GM18498 (cell line): ENCODE data around the gene DPP10.

ENCODE experiments used
- ATAC-seq: cut with Tn5 transposase; IDR thresholded peaks from one replicate; pipeline ENCODE4 v1.9.1; 2021; ENCODE audit warnings: mild to moderate bottlenecking, moderate library complexity; ENCODE audit not compliant: unreplicated experiment

DPP10 gene

DNA sequence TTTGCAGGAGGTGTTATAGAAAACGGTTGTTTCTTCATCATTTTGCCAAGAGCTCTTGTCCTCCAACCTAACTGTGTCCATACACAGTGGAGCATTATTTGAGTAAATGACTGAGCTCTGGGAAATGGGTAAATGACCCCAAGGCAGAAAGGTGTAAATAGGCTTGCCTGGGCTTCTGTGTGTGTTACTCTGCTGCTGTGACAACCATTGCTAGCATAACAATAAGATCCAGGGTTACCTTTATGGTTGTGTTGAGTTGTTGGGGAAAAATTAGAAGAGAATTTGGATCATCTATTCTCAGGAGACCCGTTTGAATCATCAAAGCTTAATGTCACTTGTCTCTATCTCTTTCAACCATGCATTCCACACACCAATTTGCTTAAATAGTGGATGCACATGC, 672.7 kb downstream of the DPP10 start:
- ATAC-seq: no peak

DNA sequence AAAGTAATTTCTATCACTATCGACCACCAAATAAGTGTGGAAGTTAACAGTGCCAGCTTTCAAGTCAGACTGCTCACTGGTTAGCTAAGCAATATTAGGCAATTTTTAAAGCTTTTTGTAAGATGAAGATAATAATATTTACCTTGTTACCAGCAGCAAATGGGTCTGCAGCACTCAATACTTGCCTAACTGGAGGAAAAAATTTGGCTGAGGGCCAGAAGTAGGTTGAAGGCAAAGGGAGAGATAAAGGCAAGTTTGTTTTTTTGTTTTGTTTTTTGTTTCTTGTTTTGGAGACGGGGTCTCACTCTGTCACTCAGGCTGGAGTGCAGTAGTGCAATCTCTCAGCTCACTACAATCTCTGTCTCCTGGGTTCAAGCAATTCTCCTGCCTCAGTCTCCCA, 675.9 kb downstream of the DPP10 start:
- ATAC-seq: no peak

GRCh38 chr2:115119086-115119485, 676.6 kb downstream of the DPP10 start:
- no peak for ATAC-seq

DNA sequence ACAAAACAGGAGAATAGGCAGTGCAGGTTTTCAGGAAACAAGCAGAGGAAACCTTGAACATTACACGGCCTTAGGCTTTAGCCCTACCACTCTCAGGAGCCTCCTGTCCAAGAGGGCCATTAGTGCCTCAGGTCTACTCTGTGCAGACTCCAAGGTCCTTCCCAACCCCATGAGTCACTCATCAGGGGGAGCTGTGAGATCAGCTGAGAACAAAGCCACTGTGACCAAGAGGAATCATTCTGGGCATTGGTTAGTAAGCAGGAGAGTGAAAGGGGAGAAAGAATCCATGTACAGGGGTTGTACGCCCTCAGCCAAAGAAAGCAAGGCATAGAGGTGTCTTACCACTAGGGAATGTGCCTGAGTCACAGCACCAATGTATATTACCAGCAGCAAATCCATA, 680.3 kb downstream of the DPP10 start:
- no peak for ATAC-seq

DNA sequence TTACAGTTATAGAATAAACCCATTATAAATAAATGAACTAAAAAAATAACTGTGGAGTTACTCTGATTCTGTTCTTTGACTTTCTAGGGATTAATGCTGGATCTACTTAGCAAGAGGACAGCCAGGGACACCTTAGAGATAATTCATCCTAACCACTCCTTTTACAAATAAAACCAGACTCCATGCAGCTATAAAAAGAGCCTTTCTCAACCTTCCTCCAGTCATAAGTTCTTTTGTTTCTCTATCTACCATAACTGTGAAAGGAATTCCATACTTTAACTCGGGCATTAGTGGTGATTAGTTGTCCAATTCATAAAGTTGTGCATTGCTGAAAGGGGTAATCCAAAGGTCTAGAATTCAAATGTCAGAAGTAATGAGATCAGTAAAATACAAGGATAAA, 682.4 kb downstream of the DPP10 start:
- no peak for ATAC-seq

- no peak for ATAC-seq
These were observed 687.1 kb downstream of the DPP10 start for GRCh38 chr2:115129536-115129935.

DNA sequence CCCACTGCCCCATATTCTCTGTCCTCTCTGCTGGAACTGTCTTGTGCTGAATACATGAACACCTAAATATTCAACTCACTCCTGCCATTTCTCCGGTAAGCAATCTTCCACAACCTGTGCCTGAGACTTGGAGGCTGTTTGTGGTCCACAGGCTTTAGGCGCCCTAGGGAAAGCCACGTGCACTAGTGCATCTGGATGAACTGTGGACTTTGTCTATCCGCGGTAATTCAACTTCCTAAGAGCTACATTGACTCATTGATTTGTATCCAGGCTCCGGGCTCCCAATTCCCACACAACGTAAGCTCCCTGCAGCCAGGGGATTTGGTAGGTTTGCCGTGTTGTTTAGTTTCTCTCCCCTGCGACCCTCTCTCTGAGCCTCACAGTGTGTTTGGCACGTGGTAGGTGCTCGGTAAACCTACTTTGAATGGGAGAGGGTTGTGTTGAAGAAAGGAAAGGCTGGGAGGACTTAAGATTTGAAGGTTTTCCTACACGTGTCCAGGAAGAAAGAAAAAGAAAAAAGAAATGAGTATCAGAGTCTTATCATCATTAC, 718.2 kb downstream of the DPP10 start:
- ATAC-seq: no peak

DNA sequence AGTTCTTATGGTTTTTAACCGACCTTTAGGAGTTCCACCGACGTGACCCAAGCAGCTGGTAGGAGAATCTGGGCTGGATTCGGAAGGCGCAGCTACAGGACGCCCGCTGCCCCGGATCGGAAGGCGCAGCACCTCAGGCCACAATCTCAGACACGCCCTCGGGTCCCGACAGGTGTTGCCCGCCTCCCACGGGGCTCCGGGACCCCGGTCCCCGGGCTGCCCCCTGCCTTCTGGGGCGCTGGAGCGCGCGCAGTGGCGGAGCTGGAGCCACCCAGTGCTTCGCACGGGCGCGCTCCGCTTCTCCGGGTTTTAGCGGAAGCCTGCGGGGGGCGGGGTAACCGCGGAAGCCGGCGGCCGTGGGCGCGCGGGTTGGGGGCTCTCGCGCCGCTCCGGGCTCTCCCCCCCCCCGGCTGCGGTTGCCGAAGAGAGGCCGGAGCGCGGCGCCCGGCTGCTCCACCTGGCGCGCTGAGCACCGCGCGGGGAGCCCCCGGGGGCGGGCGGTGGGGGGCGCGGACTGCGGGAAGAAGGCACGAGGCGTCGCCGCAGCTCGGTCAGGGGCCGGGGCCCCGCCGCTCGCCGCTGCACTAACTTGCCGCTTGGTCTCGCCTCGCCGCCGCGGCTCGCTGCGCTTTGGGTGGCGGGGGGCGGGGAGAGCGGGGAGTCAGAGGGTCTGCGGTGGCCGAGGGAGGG, 718.8 kb downstream of the DPP10 start:
- no peak for ATAC-seq

- ATAC-seq: no peak
These were observed 719.5 kb downstream of the DPP10 start for GRCh38 chr2:115161771-115162493.

GRCh38 chr2:115162494-115163293, 720.3 kb downstream of the DPP10 start:
- ATAC-seq: no peak

DNA sequence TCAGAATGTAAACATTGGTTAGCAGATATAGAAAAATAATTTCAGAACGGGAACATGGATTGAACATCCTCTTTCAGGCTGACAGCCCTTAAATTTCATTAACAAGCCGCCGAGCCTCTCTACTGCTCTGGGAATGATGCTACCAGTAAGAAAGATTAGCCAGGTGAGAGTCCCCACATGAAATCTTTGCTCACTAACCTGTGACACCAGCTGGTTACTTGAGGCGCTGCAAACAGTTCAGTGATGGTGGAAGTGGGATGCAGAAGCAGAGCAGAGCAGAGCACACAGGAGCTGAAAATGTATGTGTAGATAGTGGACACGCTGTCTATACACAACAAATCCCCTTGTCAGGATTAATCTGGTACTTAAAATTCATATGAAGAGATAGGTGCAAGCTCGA, 721.1 kb downstream of the DPP10 start:
- ATAC-seq: no peak

DNA sequence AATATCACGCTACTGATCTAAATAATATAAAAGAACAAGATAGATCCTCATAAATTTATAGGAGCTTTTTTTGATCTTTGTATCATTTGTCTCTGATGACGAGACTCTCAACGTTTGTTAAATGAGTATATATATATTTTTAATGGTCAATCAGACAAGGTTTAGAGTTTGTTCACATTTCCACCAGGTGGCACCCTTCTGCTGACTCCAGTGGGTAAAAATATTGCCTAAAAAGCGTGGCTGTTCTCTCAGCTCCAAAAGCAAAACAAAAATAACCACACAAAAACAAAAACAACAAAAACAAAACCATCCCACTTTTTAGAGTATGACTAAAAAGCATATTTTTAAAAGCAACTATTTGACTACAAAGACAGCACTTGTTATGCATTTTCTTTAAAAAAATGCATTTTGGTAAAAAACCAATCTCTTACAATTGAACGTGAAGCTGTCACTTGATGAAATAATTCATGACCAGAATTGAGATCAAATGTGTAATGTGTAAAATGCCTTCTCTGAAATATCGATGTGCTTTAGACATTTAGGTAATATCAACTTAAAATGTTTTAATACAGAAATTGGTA, 723.2 kb downstream of the DPP10 start:
- peak; percentile 54 for ATAC-seq

DNA sequence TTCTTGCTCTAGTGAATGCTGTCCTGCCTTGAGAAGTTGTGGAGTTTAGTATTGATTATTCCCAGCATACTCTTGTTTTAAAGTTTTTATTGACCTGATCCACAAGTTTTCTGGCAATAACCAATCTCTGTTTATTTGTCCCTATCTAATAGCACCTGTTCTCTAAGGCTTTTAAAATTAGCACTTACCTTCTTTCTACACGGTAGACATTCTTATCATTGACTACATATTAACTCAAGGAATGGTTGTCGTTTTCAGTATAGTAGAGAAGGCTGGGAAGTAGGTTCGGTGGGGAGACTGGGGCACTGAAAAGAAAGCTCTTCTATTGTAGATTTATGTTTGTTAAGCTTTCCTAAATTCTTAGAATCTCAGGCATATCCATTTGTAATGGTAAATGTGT, 726.0 kb downstream of the DPP10 start:
- no peak for ATAC-seq

GRCh38 chr2:115169814-115170213, 727.4 kb downstream of the DPP10 start:
- ATAC-seq: no peak

GRCh38 chr2:115171751-115172150, 729.3 kb downstream of the DPP10 start:
- no peak for ATAC-seq

- no peak for ATAC-seq
These were observed 732.2 kb downstream of the DPP10 start for GRCh38 chr2:115174651-115175050.

DNA sequence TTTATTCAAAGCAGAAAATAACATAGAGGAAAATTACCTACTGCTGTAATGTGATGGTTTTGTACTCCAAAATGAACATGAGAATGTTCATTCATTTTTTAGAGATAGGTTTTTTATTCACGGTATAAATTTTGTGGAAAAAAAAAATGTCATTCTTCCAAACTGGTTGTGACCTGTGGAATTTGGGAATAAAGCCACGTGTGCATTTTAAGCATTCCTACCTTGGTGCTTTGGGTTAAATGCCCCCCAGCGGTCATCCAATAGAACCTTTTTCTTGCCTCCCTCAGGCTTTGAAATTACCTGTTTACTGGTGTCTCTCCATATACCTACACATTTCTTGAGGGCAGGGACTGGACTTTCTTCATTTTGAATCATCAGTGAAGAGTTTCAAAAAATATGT, 740.7 kb downstream of the DPP10 start:
- ATAC-seq: no peak

GRCh38 chr2:115190459-115190858, 748.0 kb downstream of the DPP10 start:
- no peak for ATAC-seq

DNA sequence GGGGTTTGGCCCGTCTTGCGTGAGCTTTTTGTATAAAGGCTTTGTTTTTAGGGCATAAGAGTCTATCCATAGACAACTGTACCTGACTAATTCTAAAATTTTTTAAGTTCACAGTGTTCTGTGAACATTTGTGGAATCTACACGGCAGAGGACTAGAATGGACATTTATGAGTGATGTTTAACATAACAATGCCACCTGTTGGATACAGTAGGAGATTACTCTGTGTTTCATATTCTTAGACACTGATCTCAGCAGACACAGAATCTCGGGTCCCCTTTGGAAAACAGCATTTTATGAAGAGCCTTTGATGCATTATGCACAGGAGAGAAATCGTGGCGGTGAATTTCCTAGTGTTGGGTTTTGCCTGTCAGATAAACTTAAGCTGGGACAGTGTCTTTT, 752.2 kb downstream of the DPP10 start:
- no peak for ATAC-seq

DNA sequence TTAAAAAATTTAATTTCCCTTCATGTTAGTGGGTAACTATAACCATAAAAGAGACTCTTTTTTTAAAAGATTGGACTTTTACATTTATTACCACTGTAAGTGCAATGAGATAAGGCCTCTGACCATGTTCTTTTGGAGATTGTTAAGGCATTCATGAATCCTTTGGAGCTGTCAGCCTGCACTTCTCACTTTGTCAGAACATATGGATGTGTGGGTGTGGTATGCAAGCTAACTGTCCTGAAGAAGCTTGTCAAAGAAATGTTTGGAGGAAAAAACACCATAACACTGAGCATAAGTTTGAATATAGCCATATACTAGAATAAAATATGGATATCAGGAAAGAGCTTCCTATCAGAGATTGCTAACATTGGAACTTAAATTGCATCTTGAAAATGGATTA, 754.1 kb downstream of the DPP10 start:
- ATAC-seq: no peak

- no peak for ATAC-seq
These were observed 757.5 kb downstream of the DPP10 start for GRCh38 chr2:115199966-115200365.
